Measurements from ENCODE around the gene CIAO3. TPM values are rescaled to one million over a fixed set of nuclear protein-coding genes. Genes with fewer than 3 reads are reported as not detected.

Gene CIAO3
- total and polyA plus RNA-seq, 2 donors (not counting 1 experiment from before 2014, with no cell fraction given) = 59.4 to 68.4 TPM

DNA sequence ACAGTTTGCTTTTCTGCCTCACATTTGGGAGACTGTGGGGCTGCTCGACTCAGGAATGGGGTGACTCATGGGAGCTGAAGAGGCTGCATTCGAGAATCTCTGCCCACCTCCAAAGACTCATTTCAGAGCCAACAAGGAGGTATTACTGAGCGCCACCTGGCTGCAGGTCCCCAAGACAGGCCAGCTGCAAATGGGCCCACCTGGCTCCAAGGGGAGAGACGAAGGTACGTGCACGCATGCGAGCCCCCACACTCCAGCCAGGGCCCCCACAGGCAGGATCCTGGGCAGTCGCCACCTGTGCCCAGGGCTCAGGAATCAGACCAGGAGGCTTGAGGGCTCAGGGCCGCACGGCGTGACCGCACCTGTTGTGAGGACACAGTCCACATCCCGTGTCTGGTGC, 7.9 kb downstream of the CIAO3 start:
- H3K4me2 ChIP-seq (replicated peaks; ENCODE audit: low read depth, low read length, poor library complexity, severe bottlenecking) = no peak overlapping the region
- ATAC-seq (ENCODE audit: low read depth) (no peak), DNase-seq (no peak)
- peaks cover 10 to 14% of the 10 kb centered on the region in 2 donors for H3K4me1 ChIP-seq (ENCODE audit: control insufficient read depth in 2 of 2, insufficient read depth in 2 of 2, low read length in 2 of 2)
- no peak overlapping the region for H3K27ac ChIP-seq (ENCODE audit: low read length in 2 of 2)
- no peak overlapping the region for H3K9ac ChIP-seq (ENCODE audit: low read length)
- no peak for TF ChIP-seq EZH2 (IDR thresholded peaks at IDR 0.05; ENCODE audit: borderline replicate concordance, insufficient read depth, low read depth, low read length, poor library complexity, severe bottlenecking)
- TF ChIP-seq, protein P1, sequence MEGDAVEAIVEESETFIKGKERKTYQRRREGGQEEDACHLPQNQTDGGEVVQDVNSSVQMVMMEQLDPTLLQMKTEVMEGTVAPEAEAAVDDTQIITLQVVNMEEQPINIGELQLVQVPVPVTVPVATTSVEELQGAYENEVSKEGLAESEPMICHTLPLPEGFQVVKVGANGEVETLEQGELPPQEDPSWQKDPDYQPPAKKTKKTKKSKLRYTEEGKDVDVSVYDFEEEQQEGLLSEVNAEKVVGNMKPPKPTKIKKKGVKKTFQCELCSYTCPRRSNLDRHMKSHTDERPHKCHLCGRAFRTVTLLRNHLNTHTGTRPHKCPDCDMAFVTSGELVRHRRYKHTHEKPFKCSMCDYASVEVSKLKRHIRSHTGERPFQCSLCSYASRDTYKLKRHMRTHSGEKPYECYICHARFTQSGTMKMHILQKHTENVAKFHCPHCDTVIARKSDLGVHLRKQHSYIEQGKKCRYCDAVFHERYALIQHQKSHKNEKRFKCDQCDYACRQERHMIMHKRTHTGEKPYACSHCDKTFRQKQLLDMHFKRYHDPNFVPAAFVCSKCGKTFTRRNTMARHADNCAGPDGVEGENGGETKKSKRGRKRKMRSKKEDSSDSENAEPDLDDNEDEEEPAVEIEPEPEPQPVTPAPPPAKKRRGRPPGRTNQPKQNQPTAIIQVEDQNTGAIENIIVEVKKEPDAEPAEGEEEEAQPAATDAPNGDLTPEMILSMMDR (IDR thresholded peaks at IDR 0.05) = no peak
- H4K20me1 ChIP-seq (ENCODE audit: control insufficient read depth, insufficient read depth, low read length, poor library complexity, severe bottlenecking) = peaks cover 7% of the 10 kb centered on the region
- whole genome bisulfite sequencing (ENCODE audit: insufficient coverage) = 98% methylated on average over 12 of the region's 13 CpGs
- no peaks in the 10 kb centered on the region for H3K9me3 ChIP-seq (ENCODE audit: control extremely low read depth in 1 of 3, control insufficient read depth in 2 of 3, insufficient read depth in 1 of 3, low read length in 2 of 3)
- intact Hi-C loops (cut with micrococcal nuclease) = no loop called here
- ChIA-PET POLR2A (interaction anchor here (0.6 kb wide), 1 partner anchor 9 kb away, joined by 3 read pairs; no protein-coding TSS in a partner anchor), CTCF (interaction anchor here (2.6 kb wide), 1 partner anchor 20 kb away, joined by 21 read pairs; no protein-coding TSS in a partner anchor)
- H3K9me3 Mint-ChIP-seq (ENCODE audit: insufficient read depth) = no peaks in the 10 kb centered on the region
- peaks cover 8% of the 10 kb centered on the region for H3K4me1 Mint-ChIP-seq
- no peak overlapping the region for H2AFZ ChIP-seq (ENCODE audit: insufficient read depth, low read depth, low read length, poor library complexity, severe bottlenecking)
- no peak overlapping the region for H3K4me3 ChIP-seq (ENCODE audit: control extremely low read depth in 1 of 5, extremely low read depth in 1 of 5, insufficient read depth in 1 of 5, low read depth in 2 of 5, low read length in 4 of 5)
- H3K27ac Mint-ChIP-seq = no peak overlapping the region
- H3K27me3 Mint-ChIP-seq = no peaks in the 10 kb centered on the region
- no peaks in the 10 kb centered on the region for H3K79me2 ChIP-seq (ENCODE audit: control insufficient read depth, insufficient read depth, low read length)
- peaks cover 0 to 52% of the 10 kb centered on the region in 2 experiments for H3K36me3 ChIP-seq (replicated peaks in 1 of 2; ENCODE audit: control extremely low read depth in 1 of 2, control insufficient read depth in 1 of 2, extremely low read depth in 1 of 2, insufficient read depth in 2 of 2, low read length in 1 of 2)
- H3K27me3 ChIP-seq (replicated peaks in 1 of 4; ENCODE audit: control extremely low read depth in 1 of 4, control insufficient read depth in 3 of 4, insufficient read depth in 4 of 4, low read length in 3 of 4) = no peaks in the 10 kb centered on the region
- H3K4me3 Mint-ChIP-seq = no peak overlapping the region

DNA sequence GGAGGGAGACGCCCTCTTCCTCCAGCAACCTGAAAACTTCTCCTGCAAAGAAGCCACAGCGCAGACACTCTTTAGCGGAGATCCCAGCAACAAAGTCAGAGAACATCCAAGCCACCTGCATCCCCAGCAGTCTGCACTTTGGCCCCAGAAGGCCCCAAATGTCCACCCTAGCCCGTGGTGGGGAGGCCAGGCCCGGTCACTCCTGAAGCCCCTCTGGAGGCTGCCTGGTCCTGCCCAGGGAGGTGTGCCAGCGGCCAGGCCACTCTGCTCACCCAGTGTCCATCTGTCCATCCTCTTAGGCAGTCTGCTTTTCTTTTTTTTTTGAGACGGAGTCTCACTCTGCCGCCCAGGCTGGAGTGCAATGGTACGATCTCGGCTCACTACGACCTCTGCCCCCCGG, 8.5 kb downstream of the CIAO3 start:
- Histone ChIP-seq H3K4me1 (ENCODE audit: control insufficient read depth in 2 of 2, insufficient read depth in 2 of 2, low read length in 2 of 2) (peaks cover 4 to 13% of the 10 kb centered on the region in 2 donors), H3K36me3 (replicated peaks in 1 of 2; ENCODE audit: control extremely low read depth in 1 of 2, control insufficient read depth in 1 of 2, extremely low read depth in 1 of 2, insufficient read depth in 2 of 2, low read length in 1 of 2) (peaks cover 0 to 52% of the 10 kb centered on the region in 2 experiments), H3K9me3 (ENCODE audit: control extremely low read depth in 1 of 3, control insufficient read depth in 2 of 3, insufficient read depth in 1 of 3, low read length in 2 of 3) (no peaks in the 10 kb centered on the region), H3K27me3 (replicated peaks in 1 of 4; ENCODE audit: control extremely low read depth in 1 of 4, control insufficient read depth in 3 of 4, insufficient read depth in 4 of 4, low read length in 3 of 4) (no peaks in the 10 kb centered on the region), H3K9ac (ENCODE audit: low read length) (no peak overlapping the region), H4K20me1 (ENCODE audit: control insufficient read depth, insufficient read depth, low read length, poor library complexity, severe bottlenecking) (peaks cover 7% of the 10 kb centered on the region), H3K4me3 (ENCODE audit: control extremely low read depth in 1 of 5, extremely low read depth in 1 of 5, insufficient read depth in 1 of 5, low read depth in 2 of 5, low read length in 4 of 5) (no peak overlapping the region), H2AFZ (ENCODE audit: insufficient read depth, low read depth, low read length, poor library complexity, severe bottlenecking) (no peak overlapping the region), H3K27ac (ENCODE audit: low read length in 2 of 2) (no peak overlapping the region), H3K4me2 (replicated peaks; ENCODE audit: low read depth, low read length, poor library complexity, severe bottlenecking) (no peak overlapping the region), H3K79me2 (ENCODE audit: control insufficient read depth, insufficient read depth, low read length) (no peaks in the 10 kb centered on the region)
- no peak for ATAC-seq (ENCODE audit: low read depth)
- TF ChIP-seq, protein P1 (IDR thresholded peaks at IDR 0.05) = no peak
- no peak for TF ChIP-seq EZH2 (IDR thresholded peaks at IDR 0.05; ENCODE audit: borderline replicate concordance, insufficient read depth, low read depth, low read length, poor library complexity, severe bottlenecking)
- H3K9me3 Mint-ChIP-seq (ENCODE audit: insufficient read depth) = no peaks in the 10 kb centered on the region
- intact Hi-C loops (cut with micrococcal nuclease) = no loop called here
- DNase-seq = no peak
- POLR2A ChIA-PET = interaction anchor here (0.6 kb wide), 1 partner anchor 9 kb away, joined by 3 read pairs; no protein-coding TSS in a partner anchor
- WGBS (ENCODE audit: insufficient coverage) = 98% methylated on average over 12 of the region's 12 CpGs
- no peak overlapping the region for H3K27ac Mint-ChIP-seq
- H3K4me3 Mint-ChIP-seq = no peak overlapping the region
- no peaks in the 10 kb centered on the region for H3K27me3 Mint-ChIP-seq
- CTCF ChIA-PET = interaction anchor here (1.2 to 2.6 kb wide), 3 partner anchors 8 to 22 kb away, joined by 3 to 21 read pairs (median 3); partner anchors contain the start of gene CIAO3
- peaks cover 2% of the 10 kb centered on the region for H3K4me1 Mint-ChIP-seq
